Measurements from ENCODE around the gene ZNF71. TPM values are rescaled to one million over a fixed set of nuclear protein-coding genes. Genes with fewer than 3 reads are reported as not detected.

The ZNF71 gene
- polyA plus RNA-seq (2011; rRNA removed) (3.8 and 6.6 TPM in 2 replicates), polyA minus RNA-seq (2011; rRNA and poly(A)+ RNA removed) (4.5 and 6.0 TPM in 2 replicates)

DNA sequence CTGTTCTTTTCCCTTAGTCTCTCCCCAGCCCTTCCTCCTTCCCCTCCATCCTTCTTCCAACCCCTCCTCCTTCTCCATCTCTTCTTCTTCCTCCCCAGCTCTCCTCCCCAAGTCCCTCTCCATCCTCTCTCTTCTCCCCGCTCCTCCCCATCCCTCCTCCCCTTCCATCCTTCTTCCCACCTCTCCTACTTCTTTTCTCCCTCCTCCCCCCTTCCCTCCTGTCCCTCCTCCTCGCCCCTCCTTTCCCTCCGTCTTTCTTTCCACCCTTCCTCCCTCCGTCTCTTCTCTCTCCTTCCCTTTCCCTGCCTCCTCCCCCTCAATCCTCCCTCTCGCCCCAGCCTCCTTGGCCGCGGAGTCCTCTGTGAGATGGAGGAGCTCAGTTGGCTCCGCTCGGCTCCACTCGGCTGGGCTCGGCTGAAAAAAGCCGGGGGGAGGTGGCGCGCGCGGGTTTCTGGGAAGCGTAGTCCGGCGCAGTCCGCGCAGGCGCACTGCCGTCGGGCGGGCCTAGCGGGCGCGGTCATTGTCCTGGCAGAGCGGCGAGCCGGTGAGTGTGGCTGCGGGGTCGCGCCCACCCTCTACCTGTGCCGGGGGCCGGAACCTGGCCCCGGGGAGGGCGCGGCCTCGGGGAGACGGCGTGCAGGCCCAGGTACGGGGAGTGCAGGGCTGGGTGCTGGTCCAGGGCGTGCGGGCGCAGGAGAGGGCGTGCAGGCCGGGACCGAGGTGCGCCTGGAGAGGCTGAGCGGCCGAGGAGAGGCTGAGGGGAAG lies at the start of gene ZNF71:
ZNF71 (plus strand) TSS at position 520 of the 765 bp plus-strand sequence. CDS start 6,257 bp downstream, outside the sequence.
- CTCF ChIA-PET = no interaction called here
- POLR2A ChIA-PET = no interaction called here
- Histone ChIP-seq H3K27me3 (ENCODE audit: control insufficient read depth, insufficient read depth, low read length) (no peaks in the 10 kb centered on the region), H3K36me3 (ENCODE audit: control insufficient read depth, insufficient read depth, low read length) (no peaks in the 10 kb centered on the region; the same call in 1 of the 2 replicates), H3K4me3 (ENCODE audit: low read depth, low read length) (peak within 1 kb of the TSS; percentile 99)
- peak; percentile 26 for DNase-seq (ENCODE audit: low read depth)
- no peak for TF ChIP-seq CTCF (IDR thresholded peaks at IDR 0.05; ENCODE audit: insufficient read depth, low read depth, low read length)

DNA sequence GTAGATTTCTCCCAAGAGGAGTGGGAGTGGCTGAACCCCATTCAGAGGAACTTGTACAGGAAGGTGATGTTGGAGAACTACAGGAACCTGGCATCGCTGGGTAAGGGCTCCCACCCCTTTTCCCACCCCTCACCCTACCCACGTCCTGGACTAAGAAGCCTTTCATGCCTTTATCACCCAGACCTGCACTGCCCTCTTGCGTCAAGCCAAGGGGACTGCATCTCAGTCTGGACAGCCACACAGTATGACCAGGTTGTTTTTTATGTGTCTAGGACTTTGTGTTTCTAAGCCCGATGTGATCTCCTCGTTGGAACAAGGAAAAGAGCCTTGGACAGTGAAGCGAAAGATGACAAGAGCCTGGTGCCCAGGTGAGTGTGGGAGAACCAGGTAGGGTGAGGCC lies 47.6 kb upstream of the ZNF71 start:
- no peak for DNase-seq (ENCODE audit: low read depth)
- CTCF ChIA-PET = no interaction called here
- TF ChIP-seq CTCF (IDR thresholded peaks at IDR 0.05; ENCODE audit: insufficient read depth, low read depth, low read length) = no peak
- Histone ChIP-seq H3K36me3 (ENCODE audit: control insufficient read depth, insufficient read depth, low read length) (peaks cover 19% of the 10 kb centered on the region), H3K27me3 (ENCODE audit: control insufficient read depth, insufficient read depth, low read length) (no peaks in the 10 kb centered on the region), H3K4me3 (ENCODE audit: low read depth, low read length) (no peak overlapping the region)
- POLR2A ChIA-PET = no interaction called here

DNA sequence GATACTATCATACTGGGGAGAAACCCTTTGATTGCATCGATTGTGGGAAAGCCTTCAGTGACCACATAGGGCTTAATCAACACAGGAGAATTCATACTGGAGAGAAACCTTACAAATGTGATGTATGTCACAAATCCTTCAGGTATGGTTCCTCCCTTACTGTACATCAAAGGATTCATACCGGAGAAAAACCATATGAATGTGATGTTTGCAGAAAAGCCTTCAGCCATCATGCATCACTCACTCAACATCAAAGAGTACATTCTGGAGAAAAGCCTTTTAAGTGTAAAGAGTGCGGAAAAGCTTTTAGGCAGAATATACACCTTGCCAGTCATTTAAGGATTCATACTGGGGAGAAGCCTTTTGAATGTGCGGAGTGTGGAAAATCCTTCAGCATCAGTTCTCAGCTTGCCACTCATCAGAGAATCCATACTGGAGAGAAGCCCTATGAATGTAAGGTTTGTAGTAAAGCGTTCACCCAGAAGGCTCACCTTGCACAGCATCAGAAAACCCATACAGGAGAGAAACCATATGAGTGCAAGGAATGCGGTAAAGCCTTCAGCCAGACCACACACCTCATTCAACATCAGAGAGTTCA lies 40.7 kb upstream of the ZNF71 start:
- TF ChIP-seq CTCF (IDR thresholded peaks at IDR 0.05; ENCODE audit: insufficient read depth, low read depth, low read length) = no peak
- no peak for DNase-seq (ENCODE audit: low read depth)
- Histone ChIP-seq H3K36me3 (ENCODE audit: control insufficient read depth, insufficient read depth, low read length) (peaks cover 22% of the 10 kb centered on the region), H3K27me3 (ENCODE audit: control insufficient read depth, insufficient read depth, low read length) (no peaks in the 10 kb centered on the region), H3K4me3 (ENCODE audit: low read depth, low read length) (no peak overlapping the region)
- POLR2A ChIA-PET = no interaction called here
- CTCF ChIA-PET = no interaction called here

- no peak for TF ChIP-seq CTCF (IDR thresholded peaks at IDR 0.05; ENCODE audit: insufficient read depth, low read depth, low read length)
- no peak for DNase-seq (ENCODE audit: low read depth)
- CTCF ChIA-PET = interaction anchor here (1.2 kb wide), 1 partner anchor 18 kb away, joined by 3 read pairs; no protein-coding TSS in a partner anchor
- POLR2A ChIA-PET = no interaction called here
- H3K27me3 ChIP-seq (ENCODE audit: control insufficient read depth, insufficient read depth, low read length) = no peaks in the 10 kb centered on the region
- no peaks in the 10 kb centered on the region for H3K36me3 ChIP-seq (ENCODE audit: control insufficient read depth, insufficient read depth, low read length)
- H3K4me3 ChIP-seq (ENCODE audit: low read depth, low read length) = no peak overlapping the region
Measured at GRCh38 chr19:56562766-56563165, 32.3 kb upstream of the ZNF71 start.

DNA sequence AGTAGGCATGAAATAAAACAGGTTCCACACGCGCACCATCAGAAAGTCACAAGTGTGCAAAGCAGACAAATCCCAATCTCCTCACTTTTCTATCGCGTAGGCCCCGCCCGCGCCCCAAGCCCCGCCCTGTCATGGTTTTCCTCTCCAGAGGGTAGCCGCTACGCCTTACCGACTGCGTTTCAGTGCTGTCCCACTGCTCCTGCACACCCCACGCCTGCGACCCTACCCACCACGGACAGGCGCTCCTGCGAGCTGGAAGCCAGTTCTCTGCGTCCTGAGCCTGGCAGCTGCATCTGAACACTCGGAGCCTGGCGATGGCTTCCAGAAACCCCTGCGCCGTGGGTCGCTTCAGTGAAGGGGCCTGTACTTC lies 28.2 kb upstream of the ZNF71 start:
- no peak for TF ChIP-seq CTCF (IDR thresholded peaks at IDR 0.05; ENCODE audit: insufficient read depth, low read depth, low read length)
- Histone ChIP-seq H3K27me3 (ENCODE audit: control insufficient read depth, insufficient read depth, low read length) (no peaks in the 10 kb centered on the region), H3K36me3 (ENCODE audit: control insufficient read depth, insufficient read depth, low read length) (peaks cover 6% of the 10 kb centered on the region), H3K4me3 (ENCODE audit: low read depth, low read length) (peak overlapping the region; percentile 86)
- DNase-seq (ENCODE audit: low read depth) = no peak
- POLR2A ChIA-PET = no interaction called here
- CTCF ChIA-PET = interaction anchor here (0.6 kb wide), 1 partner anchor 858 kb away, joined by 3 read pairs; no protein-coding TSS in a partner anchor
